PC-9 (cell line): Measurements from ENCODE around the gene MORC2. TPM values are rescaled to one million over a fixed set of nuclear protein-coding genes. Genes with fewer than 3 reads are reported as not detected.

ENCODE experiments used
- BruUV-seq: library from RNA; stranded (reverse); fragments of 400-500 nt; replicated peaks from 2 replicates; lab custom pipeline; 2021; lab: Mats Ljungman, UMichigan
- CTCF ChIA-PET: fragments of 300-600 bp; sonication (Branson Sonifier 250); formaldehyde crosslinking; loops from one replicate; lab custom pipeline; 2022; ENCODE audit warnings: antibody characterized with exemption; lab: Charles Lee
- POLR2A ChIA-PET: fragments of 300-600 bp; sonication (Branson Sonifier 250); formaldehyde crosslinking; loops from one replicate; lab custom pipeline; 2022; ENCODE audit warnings: antibody characterized with exemption; ENCODE audit not compliant: unreplicated experiment; lab: Charles Lee
- DNase-seq, 2 experiments: peaks; one replicate each; pipeline versions ENCODE4 v3.0.0 to v3.0.0-alpha.2; 2015 to 2022; ENCODE audit warnings: mixed read lengths in 1 of 2
- H2AFZ ChIP-seq: fragments of 200-600 bp; sonication (generic); 2 replicates; pipeline ENCODE4 v1.8.1; 2017; ENCODE audit warnings: antibody characterized with exemption
- H3F3A ChIP-seq: fragments of 200-600 bp; sonication (generic); 2 replicates; pipeline ENCODE4 v1.8.1; 2017; ENCODE audit warnings: antibody characterized with exemption, mild to moderate bottlenecking, low read depth; ENCODE audit not compliant: insufficient read depth
- H3K27ac ChIP-seq: fragments of 200-600 bp; sonication (generic); 2 replicates; pipeline ENCODE4 v1.6.1; 2016; ENCODE audit warnings: mixed run types
- H3K27me3 ChIP-seq: fragments of 200-600 bp; sonication (generic); 2 replicates; pipeline ENCODE4 v1.6.1; 2016; ENCODE audit warnings: low read depth, mixed run types; ENCODE audit not compliant: insufficient read depth
- H3K36me3 ChIP-seq: fragments of 200-600 bp; sonication (generic); 2 replicates; pipeline ENCODE4 v1.6.1; 2016; ENCODE audit warnings: low read depth, mixed run types
- H3K4me1 ChIP-seq: fragments of 200-600 bp; sonication (generic); replicated peaks from 2 replicates; pipeline ENCODE4 v1.6.1; 2016; ENCODE audit warnings: mixed run types; ENCODE audit not compliant: insufficient read depth
- H3K4me2 ChIP-seq: fragments of 200-600 bp; sonication (generic); 2 replicates; pipeline ENCODE4 v1.6.1; 2017; ENCODE audit warnings: mixed run types
- H3K4me3 ChIP-seq: fragments of 200-600 bp; sonication (generic); 2 replicates; pipeline ENCODE4 v1.6.1; 2016; ENCODE audit warnings: mixed run types
- H3K79me2 ChIP-seq: fragments of 200-600 bp; sonication (generic); 2 replicates; pipeline ENCODE4 v1.6.1; 2017; ENCODE audit warnings: low read depth, mixed run types
- H3K9me2 ChIP-seq: fragments of 200-600 bp; sonication (generic); 2 replicates; pipeline ENCODE4 v1.8.1; 2017; ENCODE audit warnings: mild to moderate bottlenecking; ENCODE audit not compliant: insufficient read depth
- H3K9me3 ChIP-seq: fragments of 200-600 bp; sonication (generic); 2 replicates; pipeline ENCODE4 v1.8.1; 2016; ENCODE audit warnings: low read depth; ENCODE audit not compliant: insufficient read depth
- H4K20me1 ChIP-seq: fragments of 200-600 bp; sonication (generic); 2 replicates; pipeline ENCODE4 v1.8.1; 2017; ENCODE audit not compliant: insufficient read depth
- EZH2 ChIP-seq: fragments of 200-600 bp; sonication (generic); IDR thresholded peaks from 2 replicates; pipeline ENCODE4 v1.8.0; 2017; ENCODE audit warnings: antibody characterized with exemption, low read depth
- intact Hi-C: fragments of 100-400 bp; cut with micrococcal nuclease; formaldehyde crosslinking; loops from one replicate; pipeline ENCODE4 v1.10.0; 2022; ENCODE audit not compliant: unreplicated experiment
- total RNA-seq: library from RNA; stranded (reverse); gene quantifications from 2 replicates; pipeline ENCODE4 v1.2.3, GENCODE V29; 2021
- TF ChIP-seq, protein P1 (sequence below): fragments of 200-600 bp; sonication (generic); conservative IDR thresholded peaks from 2 replicates; pipeline ENCODE4 v1.6.1; 2017; ENCODE audit warnings: mixed run types, antibody characterized with exemption, mild to moderate bottlenecking, moderate library complexity

The MORC2 gene
- total RNA-seq, 1 experiment from 2014 or later: 39.8 TPM

DNA sequence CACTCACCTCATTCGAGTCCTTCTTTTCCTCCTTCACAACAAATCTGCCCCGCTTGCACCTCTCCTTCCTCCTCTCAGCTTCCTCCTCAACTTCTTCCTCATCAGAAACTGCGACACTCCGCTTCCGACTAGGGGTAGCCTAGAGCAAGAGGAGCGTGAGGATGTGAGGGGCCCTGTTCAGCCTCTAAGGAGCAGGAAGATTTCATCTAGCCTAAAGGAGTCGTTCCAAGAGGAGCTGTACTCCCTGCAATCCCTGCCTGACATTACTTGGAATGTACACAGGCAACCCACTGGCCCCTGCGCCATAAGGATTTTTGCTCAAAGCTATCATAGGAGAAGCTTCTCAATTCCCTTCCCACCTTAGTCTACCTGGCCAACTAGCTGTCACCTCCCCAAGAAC lies 34.5 kb downstream of the MORC2 start:
- Histone ChIP-seq H2AFZ (no peak overlapping the region), H3K79me2 (no peaks in the 10 kb centered on the region), H3K27me3 (no peaks in the 10 kb centered on the region), H3K36me3 (peaks cover 33% of the 10 kb centered on the region), H3F3A (no peaks in the 10 kb centered on the region; the same call in 1 of the 2 replicates), H3K4me3 (no peak overlapping the region), H3K4me1 (no peaks in the 10 kb centered on the region), H3K27ac (no peak overlapping the region), H3K9me2 (no peaks in the 10 kb centered on the region), H4K20me1 (peaks cover 8% of the 10 kb centered on the region; the same call in 1 of the 2 replicates), H3K4me2 (no peak overlapping the region), H3K9me3 (no peaks in the 10 kb centered on the region)
- no peak for DNase-seq
- no TSS peak for BruUV-seq
- no peak for TF ChIP-seq EZH2
- TF ChIP-seq, protein P1, sequence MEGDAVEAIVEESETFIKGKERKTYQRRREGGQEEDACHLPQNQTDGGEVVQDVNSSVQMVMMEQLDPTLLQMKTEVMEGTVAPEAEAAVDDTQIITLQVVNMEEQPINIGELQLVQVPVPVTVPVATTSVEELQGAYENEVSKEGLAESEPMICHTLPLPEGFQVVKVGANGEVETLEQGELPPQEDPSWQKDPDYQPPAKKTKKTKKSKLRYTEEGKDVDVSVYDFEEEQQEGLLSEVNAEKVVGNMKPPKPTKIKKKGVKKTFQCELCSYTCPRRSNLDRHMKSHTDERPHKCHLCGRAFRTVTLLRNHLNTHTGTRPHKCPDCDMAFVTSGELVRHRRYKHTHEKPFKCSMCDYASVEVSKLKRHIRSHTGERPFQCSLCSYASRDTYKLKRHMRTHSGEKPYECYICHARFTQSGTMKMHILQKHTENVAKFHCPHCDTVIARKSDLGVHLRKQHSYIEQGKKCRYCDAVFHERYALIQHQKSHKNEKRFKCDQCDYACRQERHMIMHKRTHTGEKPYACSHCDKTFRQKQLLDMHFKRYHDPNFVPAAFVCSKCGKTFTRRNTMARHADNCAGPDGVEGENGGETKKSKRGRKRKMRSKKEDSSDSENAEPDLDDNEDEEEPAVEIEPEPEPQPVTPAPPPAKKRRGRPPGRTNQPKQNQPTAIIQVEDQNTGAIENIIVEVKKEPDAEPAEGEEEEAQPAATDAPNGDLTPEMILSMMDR: no peak
- intact Hi-C loops: no loop called here
- CTCF ChIA-PET: no interaction called here
- POLR2A ChIA-PET: no interaction called here

DNA sequence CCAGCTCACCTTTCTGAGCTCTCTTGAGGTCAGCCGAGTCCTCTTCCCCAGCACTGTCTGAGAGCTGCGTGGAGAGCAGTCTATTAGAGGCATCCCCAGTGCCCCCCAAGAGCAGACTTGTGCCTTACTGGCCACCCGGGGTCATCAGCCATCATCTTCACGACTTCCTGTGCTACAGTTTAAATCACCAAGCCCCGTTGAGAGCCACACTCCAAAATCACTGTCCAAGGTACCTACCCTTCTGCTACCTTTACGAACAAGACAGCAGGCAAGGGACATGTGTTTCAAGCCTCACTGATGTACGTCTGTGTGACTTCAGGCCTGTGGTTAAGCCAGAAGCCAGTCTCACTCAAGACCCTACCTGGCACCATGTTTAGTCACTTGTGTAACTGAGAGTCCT lies 35.1 kb downstream of the MORC2 start:
- no peak overlapping the region for H3K27ac ChIP-seq
- H3K4me3 ChIP-seq: no peak overlapping the region
- H3K36me3 ChIP-seq: peaks cover 32% of the 10 kb centered on the region
- TF ChIP-seq, protein P1: no peak
- no peak for TF ChIP-seq EZH2
- no peaks in the 10 kb centered on the region for H3K9me2 ChIP-seq
- H3K79me2 ChIP-seq: no peaks in the 10 kb centered on the region
- H3F3A ChIP-seq: no peaks in the 10 kb centered on the region; the same call in 1 of the 2 replicates
- no peak overlapping the region for H2AFZ ChIP-seq
- no peak for DNase-seq
- no peak overlapping the region for H3K4me2 ChIP-seq
- ChIA-PET CTCF (no interaction called here), POLR2A (no interaction called here)
- intact Hi-C loops: no loop called here
- no peaks in the 10 kb centered on the region for H3K4me1 ChIP-seq
- peaks cover 12% of the 10 kb centered on the region; the same call in 1 of the 2 replicates for H4K20me1 ChIP-seq
- no TSS peak for BruUV-seq
- H3K27me3 ChIP-seq: no peaks in the 10 kb centered on the region
- H3K9me3 ChIP-seq: no peaks in the 10 kb centered on the region

DNA sequence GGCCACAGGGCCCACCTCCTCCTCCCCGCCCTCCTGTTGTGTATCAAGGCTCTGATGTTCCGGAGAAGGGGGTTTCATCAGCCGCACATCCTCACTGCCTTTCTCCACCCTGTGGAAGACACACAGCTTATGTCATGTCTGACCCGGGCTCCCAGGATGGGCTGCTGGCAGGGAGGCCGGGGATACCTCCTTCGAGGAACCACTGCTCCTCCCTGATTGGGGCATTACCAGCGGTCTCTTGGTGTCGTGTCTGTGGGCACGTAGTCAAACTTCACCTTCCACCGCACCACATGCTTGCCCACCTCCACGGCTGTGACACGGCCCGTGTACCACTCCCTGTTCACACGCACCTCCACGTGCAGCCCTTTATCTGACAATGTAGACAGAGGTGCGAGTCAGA lies 35.9 kb downstream of the MORC2 start:
- Histone ChIP-seq H3K27me3 (no peaks in the 10 kb centered on the region), H4K20me1 (peaks cover 12% of the 10 kb centered on the region; the same call in 1 of the 2 replicates), H2AFZ (no peak overlapping the region), H3K9me3 (no peaks in the 10 kb centered on the region), H3K4me2 (no peak overlapping the region), H3K4me3 (no peak overlapping the region), H3K36me3 (peaks cover 32% of the 10 kb centered on the region), H3K27ac (no peak overlapping the region), H3F3A (no peaks in the 10 kb centered on the region; the same call in 1 of the 2 replicates), H3K9me2 (no peaks in the 10 kb centered on the region), H3K79me2 (no peaks in the 10 kb centered on the region), H3K4me1 (no peaks in the 10 kb centered on the region)
- ChIA-PET POLR2A (no interaction called here), CTCF (no interaction called here)
- TF ChIP-seq, protein P1: no peak
- TF ChIP-seq EZH2: no peak
- no TSS peak for BruUV-seq
- intact Hi-C loops: no loop called here
- no peak for DNase-seq
